DND-41 (cell line): Measurements from ENCODE around the gene PPP1R16B.

Source experiments
- EZH2 ChIP-seq: IDR thresholded peaks from 3 replicates; pipeline ENCODE4 v1.6.1; 2012; ENCODE audit warnings: borderline replicate concordance, low read depth, mild to moderate bottlenecking, moderate library complexity, low read length, inconsistent platforms; ENCODE audit not compliant: severe bottlenecking
- TF ChIP-seq, protein P1 (sequence below): IDR thresholded peaks from 2 replicates; pipeline ENCODE4 v1.5.1; 2012; ENCODE audit warnings: borderline replicate concordance, low read length, moderate library complexity, mild to moderate bottlenecking; ENCODE audit not compliant: poor library complexity, severe bottlenecking; ENCODE audit errors: extremely low read depth

DNA sequence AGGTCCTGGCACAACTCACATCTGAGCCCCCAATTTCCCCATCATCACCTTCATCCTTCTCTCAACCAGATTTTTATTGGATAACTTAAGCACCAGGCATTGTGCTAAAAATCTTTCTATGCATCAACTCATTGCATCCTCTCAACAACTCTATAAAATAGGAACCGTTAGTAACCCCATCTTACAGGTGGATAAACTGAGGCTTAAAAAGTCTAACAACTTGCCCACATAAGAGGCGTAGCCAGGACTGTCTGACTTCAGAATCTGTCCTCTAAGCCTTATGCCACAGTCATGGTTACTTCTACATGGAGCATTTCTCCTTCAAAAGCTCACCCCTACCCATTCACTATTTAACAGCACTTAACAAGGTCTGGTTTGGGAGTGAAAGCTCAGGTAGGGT is 51.1 kb downstream of the PPP1R16B start:
- TF ChIP-seq, protein P1, sequence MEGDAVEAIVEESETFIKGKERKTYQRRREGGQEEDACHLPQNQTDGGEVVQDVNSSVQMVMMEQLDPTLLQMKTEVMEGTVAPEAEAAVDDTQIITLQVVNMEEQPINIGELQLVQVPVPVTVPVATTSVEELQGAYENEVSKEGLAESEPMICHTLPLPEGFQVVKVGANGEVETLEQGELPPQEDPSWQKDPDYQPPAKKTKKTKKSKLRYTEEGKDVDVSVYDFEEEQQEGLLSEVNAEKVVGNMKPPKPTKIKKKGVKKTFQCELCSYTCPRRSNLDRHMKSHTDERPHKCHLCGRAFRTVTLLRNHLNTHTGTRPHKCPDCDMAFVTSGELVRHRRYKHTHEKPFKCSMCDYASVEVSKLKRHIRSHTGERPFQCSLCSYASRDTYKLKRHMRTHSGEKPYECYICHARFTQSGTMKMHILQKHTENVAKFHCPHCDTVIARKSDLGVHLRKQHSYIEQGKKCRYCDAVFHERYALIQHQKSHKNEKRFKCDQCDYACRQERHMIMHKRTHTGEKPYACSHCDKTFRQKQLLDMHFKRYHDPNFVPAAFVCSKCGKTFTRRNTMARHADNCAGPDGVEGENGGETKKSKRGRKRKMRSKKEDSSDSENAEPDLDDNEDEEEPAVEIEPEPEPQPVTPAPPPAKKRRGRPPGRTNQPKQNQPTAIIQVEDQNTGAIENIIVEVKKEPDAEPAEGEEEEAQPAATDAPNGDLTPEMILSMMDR = no peak
- TF ChIP-seq EZH2 = no peak
